PFSK-1 (cell line): Measurements from ENCODE around the gene ATAD3B.

Source experiments
- FOXP2 ChIP-seq: optimal IDR thresholded peaks from 2 replicates; pipeline ENCODE3; 2011; ENCODE audit warnings: borderline replicate concordance, control low read depth, inconsistent platforms; ENCODE audit not compliant: insufficient read depth; ENCODE audit errors: extremely low read length, extremely low read depth
- POLR2AphosphoS5 ChIP-seq: IDR thresholded peaks from 2 replicates; pipeline ENCODE4 v1.6.1; 2012; ENCODE audit warnings: low read depth, mild to moderate bottlenecking, control low read depth, low read length, moderate library complexity
- REST ChIP-seq, 2 experiments: IDR thresholded peaks; 2 replicates each; pipeline versions ENCODE4 v1.6.1 to v1.8.0; 2011 to 2012; ENCODE audit warnings: low read depth in 2 of 2, low read length in 2 of 2, control low read depth in 1 of 2, inconsistent platforms in 1 of 2, mild to moderate bottlenecking in 1 of 2, moderate library complexity in 1 of 2; ENCODE audit not compliant: insufficient read depth in 1 of 2
- SIN3A ChIP-seq: IDR thresholded peaks from 2 replicates; pipeline ENCODE4 v1.6.1; 2012; ENCODE audit warnings: mild to moderate bottlenecking, low read length, moderate library complexity, borderline replicate concordance; ENCODE audit not compliant: insufficient read depth
- TAF1 ChIP-seq: IDR thresholded peaks from 2 replicates; pipeline ENCODE4 v1.6.1; 2012; ENCODE audit warnings: low read length, control low read depth, borderline replicate concordance; ENCODE audit not compliant: insufficient read depth

Gene ATAD3B

GRCh38 chr1:1535201-1536018 is 63.8 kb downstream of the ATAD3B start:
- TF ChIP-seq SIN3A (no peak), FOXP2 (no peak), REST (IDR thresholded peaks at IDR 0.05; ENCODE audit: insufficient read depth in 1 of 2, low read depth in 2 of 2, low read length in 2 of 2) (no peak), TAF1 (no peak), POLR2AphosphoS5 (no peak)

GRCh38 chr1:1536019-1536937 is 64.7 kb downstream of the ATAD3B start:
- peak; percentile 24 for TF ChIP-seq POLR2AphosphoS5
- no peak for TF ChIP-seq FOXP2

GRCh38 chr1:1536938-1537546 is 65.5 kb downstream of the ATAD3B start:
- TF ChIP-seq SIN3A (no peak), REST (IDR thresholded peaks at IDR 0.05; ENCODE audit: insufficient read depth in 1 of 2, low read depth in 2 of 2, low read length in 2 of 2) (no peak), POLR2AphosphoS5 (no peak), FOXP2 (no peak), TAF1 (no peak)

GRCh38 chr1:1537626-1538250 is 66.2 kb downstream of the ATAD3B start:
- TF ChIP-seq POLR2AphosphoS5 (no peak), TAF1 (no peak), SIN3A (no peak), FOXP2 (no peak), REST (IDR thresholded peaks at IDR 0.05; ENCODE audit: insufficient read depth in 1 of 2, low read depth in 2 of 2, low read length in 2 of 2) (no peak)

GRCh38 chr1:1538334-1538733 is 66.8 kb downstream of the ATAD3B start:
- TF ChIP-seq REST (IDR thresholded peaks at IDR 0.05; ENCODE audit: insufficient read depth in 1 of 2, low read depth in 2 of 2, low read length in 2 of 2), result no peak
- no peak for TF ChIP-seq TAF1
- TF ChIP-seq SIN3A, result no peak
- TF ChIP-seq POLR2AphosphoS5, result no peak
- TF ChIP-seq FOXP2, result no peak
